Stimulated activated CD8-positive, alpha-beta memory T cell treated with anti-CD3 and anti-CD28 coated beads, Interleukin-7, amount 100 ng/mL, for 48 hours (primary cell): Measurements from ENCODE around the gene PACS1.

ENCODE experiments used
- DNase-seq, 2 donors: peaks; one replicate each; pipeline ENCODE4 v3.0.0-alpha.2; 2020; ENCODE audit warnings: low read depth in 1 of 2; ENCODE audit errors: extremely low read depth in 1 of 2

Gene PACS1

GRCh38 chr11:66219846-66220565 lies 149.9 kb downstream of the PACS1 start:
- no peak for DNase-seq

GRCh38 chr11:66220566-66220935 lies 150.5 kb downstream of the PACS1 start:
- no peak for DNase-seq

GRCh38 chr11:66221012-66221411 lies 150.9 kb downstream of the PACS1 start:
- no peak for DNase-seq

- no peak for DNase-seq
Observed at GRCh38 chr11:66221726-66222236, 151.7 kb downstream of the PACS1 start.

- peak; percentile 78 to 89 for DNase-seq
Observed at GRCh38 chr11:66222358-66223149, 152.5 kb downstream of the PACS1 start.

GRCh38 chr11:66224226-66224855 lies 154.3 kb downstream of the PACS1 start:
- no peak for DNase-seq

GRCh38 chr11:66225066-66225465 lies 155.0 kb downstream of the PACS1 start:
- DNase-seq: no peak

- no peak for DNase-seq
Observed at GRCh38 chr11:66226101-66226500, 156.0 kb downstream of the PACS1 start.

GRCh38 chr11:66227700-66228099 lies 157.6 kb downstream of the PACS1 start:
- DNase-seq: no peak

- no peak for DNase-seq
Observed at GRCh38 chr11:66228521-66228920, 158.4 kb downstream of the PACS1 start.

GRCh38 chr11:66230156-66230555 lies 160.1 kb downstream of the PACS1 start:
- no peak for DNase-seq

- no peak for DNase-seq
Observed at GRCh38 chr11:66230978-66231377, 160.9 kb downstream of the PACS1 start.

GRCh38 chr11:66231561-66231960 lies 161.5 kb downstream of the PACS1 start:
- no peak for DNase-seq

GRCh38 chr11:66232769-66233168 lies 162.7 kb downstream of the PACS1 start:
- DNase-seq: no peak

- no peak for DNase-seq
Observed at GRCh38 chr11:66233301-66233700, 163.2 kb downstream of the PACS1 start.

- no peak for DNase-seq
Observed at GRCh38 chr11:66235141-66235540, 165.1 kb downstream of the PACS1 start.

- no peak for DNase-seq
Observed at GRCh38 chr11:66237867-66238266, 167.8 kb downstream of the PACS1 start.

GRCh38 chr11:66238786-66239413 lies 168.8 kb downstream of the PACS1 start:
- DNase-seq: no peak

- DNase-seq: no peak
Observed at GRCh38 chr11:66239511-66239910, 169.4 kb downstream of the PACS1 start.

GRCh38 chr11:66239998-66240780 lies 170.1 kb downstream of the PACS1 start:
- no peak for DNase-seq

- no peak for DNase-seq
Observed at GRCh38 chr11:66240781-66241136, 170.7 kb downstream of the PACS1 start.
